Forelimb muscle (tissue), 1 donor: ENCODE measurements around the gene VSTM2L. TPM values are rescaled to one million over a fixed set of nuclear protein-coding genes. Genes with fewer than 3 reads are reported as not detected.
"Not testable (repeated sequence)": the region's sequence is repeated elsewhere in the genome, so short reads cannot be mapped to it uniquely, and the experiment has no call there.

ENCODE experiments used
- DNase-seq: peaks from one replicate; pipeline ENCODE4 v3.0.0-alpha.2; 2013; ENCODE audit warnings: low read depth
- polyA plus RNA-seq: library from polyadenylated mRNA; unstranded; fragments of 120-200 nt; gene quantifications from one replicate; pipeline ENCODE4 v1.2.1, GENCODE V29; 2013; ENCODE audit not compliant: insufficient read length

VSTM2L gene
- 3.5 TPM for polyA plus RNA-seq

DNA sequence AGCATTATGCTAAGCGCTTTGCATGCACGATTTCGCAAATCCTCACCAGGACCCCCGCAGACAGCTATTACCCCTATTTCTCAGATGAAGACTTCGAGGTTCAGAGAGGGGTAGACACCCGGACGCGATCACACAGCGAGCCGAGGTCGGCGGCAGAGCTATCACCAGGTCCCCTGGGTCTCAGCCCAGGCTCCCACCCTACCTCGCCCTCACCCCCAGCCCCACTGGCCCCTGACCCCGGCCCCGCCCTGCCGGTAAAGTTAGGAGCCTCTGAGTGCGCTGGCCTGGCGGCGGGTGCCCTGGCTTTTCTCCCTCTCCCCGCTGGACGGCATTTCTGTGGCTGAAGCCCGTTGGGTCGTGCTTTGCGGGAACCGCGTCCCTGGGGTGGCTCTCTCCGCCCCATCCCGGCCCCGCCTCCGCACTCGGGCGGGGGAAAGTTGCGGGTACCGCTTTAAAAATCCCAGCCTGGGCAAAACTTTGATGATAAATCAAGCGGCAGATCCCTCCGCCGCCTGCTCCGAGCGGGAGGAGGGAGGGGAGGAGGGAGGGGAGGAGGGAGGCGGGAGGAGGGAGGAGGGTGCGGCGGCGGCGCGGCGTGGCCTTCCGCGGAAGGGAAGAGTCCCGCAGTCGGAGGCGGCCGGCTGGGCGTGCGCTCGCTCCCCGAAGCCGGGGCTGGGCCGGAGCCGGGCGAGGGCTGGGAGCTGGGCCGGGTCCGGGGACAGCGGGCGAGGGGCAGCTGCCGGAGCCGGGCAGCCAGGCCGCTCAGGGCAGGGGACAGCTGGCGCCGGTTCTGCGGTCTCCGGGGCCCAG, at the start of gene VSTM2L:
TSS of gene VSTM2L (plus strand) at position 624 of the 810 bp plus-strand sequence. CDS start 224 bp downstream, outside the sequence.
- no peak for DNase-seq

- DNase-seq: no peak
Measured at GRCh38 chr20:37853823-37854375, 49.0 kb upstream of the VSTM2L start.

GRCh38 chr20:37856034-37856433, 46.9 kb upstream of the VSTM2L start:
- not testable (repeated sequence) for DNase-seq

DNA sequence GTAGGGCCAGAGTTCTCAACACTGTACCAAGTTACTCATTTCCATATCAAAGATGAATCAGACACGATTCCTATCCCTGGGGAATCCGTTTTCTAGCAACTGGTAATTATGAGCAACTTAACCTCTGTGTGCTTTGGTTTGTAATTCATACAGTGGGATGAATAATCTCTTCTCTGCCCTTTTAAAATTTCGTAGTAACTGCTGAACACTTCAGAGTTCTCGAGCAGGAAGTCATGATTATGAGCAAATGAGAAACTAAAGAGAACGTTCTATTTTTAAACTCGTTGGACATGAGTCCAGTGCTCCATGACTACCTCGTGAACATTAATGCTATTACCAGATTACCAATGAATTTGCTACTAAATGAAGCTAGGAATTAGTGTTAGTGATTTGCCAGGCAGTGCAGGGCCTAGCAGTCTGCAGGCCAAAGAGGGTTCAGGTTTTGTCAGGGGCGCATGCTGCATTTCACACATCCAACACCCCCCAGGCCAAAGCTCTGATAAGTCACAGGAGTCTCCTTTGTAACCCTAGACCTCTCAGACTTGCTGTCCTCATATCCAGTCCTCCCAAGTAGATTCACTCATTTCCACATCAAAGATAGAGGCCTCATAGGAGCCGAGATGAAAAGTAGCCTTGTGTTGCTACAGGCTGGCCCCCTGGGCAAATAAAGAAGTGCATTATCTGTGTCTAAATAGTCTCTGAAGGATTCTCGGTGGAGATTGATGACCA, 45.8 kb upstream of the VSTM2L start:
- no peak for DNase-seq

GRCh38 chr20:37859406-37860171, 43.3 kb upstream of the VSTM2L start:
- no peak for DNase-seq

DNA sequence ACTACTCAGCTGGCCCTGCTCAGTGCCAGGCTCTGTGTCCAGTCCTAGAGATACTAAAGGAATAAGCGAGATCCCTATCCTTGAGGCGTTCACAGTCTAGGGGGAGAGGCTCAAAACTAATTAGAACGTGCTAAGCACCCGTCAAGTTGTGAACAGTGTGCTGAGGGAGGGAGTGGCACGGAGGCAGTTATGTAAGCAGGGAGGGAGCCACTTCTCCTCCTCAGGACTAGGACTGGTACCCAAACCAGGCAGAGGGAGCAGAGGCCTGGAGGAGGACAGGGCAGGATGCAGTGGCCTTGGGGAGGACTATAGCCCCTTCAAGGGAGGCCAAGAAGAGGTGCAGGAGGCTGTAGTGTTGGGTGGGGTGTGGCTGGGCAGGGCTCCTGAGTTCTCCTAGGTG, 39.6 kb upstream of the VSTM2L start:
- no peak for DNase-seq

DNA sequence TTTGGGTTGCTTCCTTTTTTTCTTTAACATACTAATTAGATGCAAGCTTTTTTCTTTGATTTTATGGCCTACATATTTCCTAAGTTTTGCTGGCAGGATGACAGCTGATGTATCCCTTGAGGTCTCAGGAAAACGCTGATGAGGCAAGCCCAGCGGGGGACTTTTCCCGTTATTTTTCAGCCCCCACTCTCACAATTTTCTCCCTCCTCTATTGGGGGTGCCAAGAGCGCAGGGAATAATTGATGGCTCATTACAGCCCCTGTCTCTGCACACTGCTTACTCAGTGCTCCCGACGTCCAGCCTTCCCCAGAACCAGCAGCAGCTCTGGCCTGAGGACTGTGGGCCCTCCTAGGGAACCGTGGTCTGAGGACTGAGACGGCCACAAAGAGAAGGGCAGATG, 38.6 kb upstream of the VSTM2L start:
- no peak for DNase-seq

GRCh38 chr20:37866051-37866450, 36.9 kb upstream of the VSTM2L start:
- no peak for DNase-seq

GRCh38 chr20:37867289-37868195, 35.4 kb upstream of the VSTM2L start:
- no peak for DNase-seq

GRCh38 chr20:37868851-37869333, 34.0 kb upstream of the VSTM2L start:
- no peak for DNase-seq

DNA sequence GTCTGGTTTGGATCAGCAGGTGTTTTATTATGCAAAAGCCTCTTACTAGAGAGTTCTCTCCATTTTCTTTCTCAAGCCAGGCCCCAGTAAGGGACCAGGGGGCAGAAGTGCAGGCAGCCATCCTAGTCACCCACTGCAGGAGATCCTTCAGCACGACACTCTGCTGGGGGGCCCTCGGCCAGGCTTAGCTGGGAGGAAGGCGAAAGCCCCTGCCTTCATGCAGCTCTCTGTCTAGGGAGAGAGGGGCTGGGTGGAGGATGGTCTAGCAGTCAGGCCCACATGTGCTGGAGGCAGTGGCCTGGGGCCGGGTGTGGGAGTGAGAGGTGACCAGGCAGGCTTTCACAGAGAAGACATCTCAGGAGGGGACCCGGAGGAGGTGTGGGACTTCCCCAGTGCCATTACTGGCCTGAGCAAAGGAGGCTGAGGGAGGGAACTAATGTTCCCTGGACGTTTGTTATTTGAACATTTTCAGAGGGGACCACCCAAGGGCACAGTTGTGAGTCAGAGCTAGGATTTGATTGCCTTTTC, 33.5 kb upstream of the VSTM2L start:
- DNase-seq: no peak

DNA sequence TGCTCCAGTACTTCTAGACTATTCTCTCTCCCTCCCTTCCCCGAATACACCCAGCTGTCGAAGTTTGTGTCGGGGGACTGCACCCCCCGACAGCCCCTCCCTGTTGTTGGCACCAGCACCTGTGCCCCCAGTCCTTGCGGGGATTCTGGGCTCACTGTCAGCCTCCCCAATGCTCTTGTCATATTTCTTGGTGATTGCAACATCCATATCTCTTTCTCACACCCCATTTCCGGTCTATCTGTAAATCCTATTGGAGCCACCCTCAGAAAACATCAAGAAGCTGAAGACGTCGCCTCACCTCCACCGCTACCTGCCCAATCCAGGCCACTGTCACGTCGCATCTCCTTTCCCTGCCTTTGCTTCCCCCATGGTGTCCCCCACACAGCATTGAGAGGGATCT, 32.6 kb upstream of the VSTM2L start:
- DNase-seq: no peak

- no peak for DNase-seq
Measured at GRCh38 chr20:37871751-37872150, 31.2 kb upstream of the VSTM2L start.

- no peak for DNase-seq
Measured at GRCh38 chr20:37872161-37872560, 30.8 kb upstream of the VSTM2L start.

DNA sequence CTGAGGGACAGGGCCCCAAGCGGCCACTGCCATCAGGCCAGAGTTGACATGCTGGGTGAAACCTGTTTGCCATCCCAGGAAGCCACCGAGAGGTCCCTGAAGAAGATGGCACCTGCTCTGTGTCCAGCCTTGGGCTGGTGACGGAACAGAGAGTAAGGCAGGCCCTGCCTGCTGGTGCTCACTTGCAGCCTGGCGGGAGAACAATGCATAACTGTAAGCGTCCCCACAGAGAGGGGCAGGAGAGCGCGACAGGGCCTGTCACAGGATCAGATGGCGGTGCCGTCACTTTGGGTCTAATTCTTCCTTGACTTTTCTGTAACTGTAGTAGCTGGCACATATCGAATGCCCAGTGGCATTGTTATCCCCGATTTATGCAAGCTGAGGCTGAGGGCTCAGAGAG, 29.0 kb upstream of the VSTM2L start:
- no peak for DNase-seq

GRCh38 chr20:37875460-37876175, 27.3 kb upstream of the VSTM2L start:
- DNase-seq: no peak

GRCh38 chr20:37876863-37877262, 26.1 kb upstream of the VSTM2L start:
- no peak for DNase-seq

DNA sequence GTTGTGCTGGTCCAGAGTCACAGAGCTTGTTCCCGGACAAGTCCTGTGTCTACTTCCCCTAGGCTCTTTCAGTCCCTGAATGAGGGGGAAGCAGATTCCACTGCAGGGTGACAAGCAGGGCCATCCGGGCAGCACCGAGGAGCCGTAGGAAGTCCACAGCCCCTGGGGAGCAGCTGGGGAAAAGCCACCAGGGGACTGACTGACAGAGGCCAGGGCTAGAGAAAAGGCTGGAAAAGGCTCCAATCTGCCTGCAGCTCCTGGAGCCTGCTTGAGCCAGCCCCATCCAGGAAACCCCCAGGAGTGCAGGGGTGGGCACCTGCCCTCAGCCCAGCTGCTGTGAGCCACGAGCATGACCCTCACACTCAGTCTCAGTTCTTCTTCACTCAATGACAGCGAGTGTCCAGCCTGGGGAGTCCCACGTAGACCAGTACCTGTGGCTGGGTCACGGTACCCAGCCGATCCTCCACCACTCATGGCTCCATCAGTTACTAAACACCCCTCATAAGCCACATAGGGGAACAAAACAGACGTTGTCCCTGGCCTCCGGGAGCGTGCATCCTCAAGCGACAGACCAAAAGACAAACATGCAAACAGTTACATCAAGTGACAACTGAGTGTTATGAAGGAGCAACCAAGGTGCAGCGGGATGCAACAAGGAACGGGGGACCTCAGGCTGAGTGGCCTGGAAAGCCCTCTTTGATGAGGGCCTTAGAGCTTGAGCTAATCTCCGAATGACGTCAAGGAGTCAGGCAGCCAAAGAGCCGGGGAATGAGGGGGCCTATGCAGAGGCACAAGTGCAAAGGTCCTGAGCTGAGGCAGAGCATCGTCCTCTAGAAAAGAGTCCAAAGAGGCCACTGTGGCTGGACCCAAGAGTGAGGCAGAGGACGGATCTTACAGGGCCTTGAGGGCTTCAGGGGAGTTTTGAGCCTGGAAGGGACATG, 24.8 kb upstream of the VSTM2L start:
- DNase-seq: no peak
